ENCODE data around the gene LRRC59.

DNA sequence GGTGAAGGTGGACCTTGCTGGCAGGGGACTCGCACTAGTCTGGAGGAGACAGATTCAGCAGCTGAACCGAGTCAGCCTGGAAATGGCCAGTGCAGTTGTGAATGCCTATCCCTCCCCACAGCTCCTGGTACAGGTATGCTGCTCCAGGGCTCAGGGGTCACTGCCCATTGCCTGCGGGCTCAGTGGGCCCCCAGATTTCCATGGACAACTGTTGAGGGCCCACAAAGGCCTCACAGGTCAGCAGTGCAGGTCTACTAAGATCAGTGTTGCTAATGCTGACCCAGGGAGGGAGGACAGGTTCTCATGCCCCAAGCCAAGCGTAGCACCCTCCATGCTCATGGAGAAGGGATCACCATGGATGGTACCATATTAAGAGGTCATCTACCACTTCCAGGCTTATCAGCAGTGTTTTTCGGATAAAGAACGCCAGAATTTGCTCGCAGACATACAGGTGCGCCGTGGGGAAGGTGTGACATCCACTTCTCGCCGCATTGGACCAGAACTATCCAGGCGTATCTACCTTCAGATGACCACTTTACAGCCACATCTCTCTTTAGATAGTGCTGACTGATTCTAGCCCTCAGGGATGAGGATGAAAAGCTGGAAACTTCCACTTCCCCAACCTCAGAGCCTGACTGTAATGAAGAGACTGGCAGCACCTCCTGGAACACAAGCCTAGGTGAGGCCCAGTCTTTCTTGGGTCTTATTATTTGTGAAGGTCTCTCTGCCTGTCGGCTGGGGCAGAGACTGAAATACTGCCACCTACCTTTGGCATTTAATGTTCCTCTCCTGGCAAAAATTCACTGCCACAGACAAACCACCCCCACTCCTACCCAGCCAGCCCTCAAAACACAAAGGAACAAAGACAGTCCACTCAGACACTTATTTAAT lies 16.7 kb downstream of the LRRC59 start:
- TF ChIP-seq, protein P1, sequence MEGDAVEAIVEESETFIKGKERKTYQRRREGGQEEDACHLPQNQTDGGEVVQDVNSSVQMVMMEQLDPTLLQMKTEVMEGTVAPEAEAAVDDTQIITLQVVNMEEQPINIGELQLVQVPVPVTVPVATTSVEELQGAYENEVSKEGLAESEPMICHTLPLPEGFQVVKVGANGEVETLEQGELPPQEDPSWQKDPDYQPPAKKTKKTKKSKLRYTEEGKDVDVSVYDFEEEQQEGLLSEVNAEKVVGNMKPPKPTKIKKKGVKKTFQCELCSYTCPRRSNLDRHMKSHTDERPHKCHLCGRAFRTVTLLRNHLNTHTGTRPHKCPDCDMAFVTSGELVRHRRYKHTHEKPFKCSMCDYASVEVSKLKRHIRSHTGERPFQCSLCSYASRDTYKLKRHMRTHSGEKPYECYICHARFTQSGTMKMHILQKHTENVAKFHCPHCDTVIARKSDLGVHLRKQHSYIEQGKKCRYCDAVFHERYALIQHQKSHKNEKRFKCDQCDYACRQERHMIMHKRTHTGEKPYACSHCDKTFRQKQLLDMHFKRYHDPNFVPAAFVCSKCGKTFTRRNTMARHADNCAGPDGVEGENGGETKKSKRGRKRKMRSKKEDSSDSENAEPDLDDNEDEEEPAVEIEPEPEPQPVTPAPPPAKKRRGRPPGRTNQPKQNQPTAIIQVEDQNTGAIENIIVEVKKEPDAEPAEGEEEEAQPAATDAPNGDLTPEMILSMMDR (conservative IDR thresholded peaks at IDR 0.05; ENCODE audit: low read depth, low read length), result 0 out of 2 replicates have a peak, but pooled peaks have one; percentile 21
- TF ChIP-seq EZH2 (IDR thresholded peaks at IDR 0.05; ENCODE audit: borderline replicate concordance, low read depth, low read length, poor library complexity, severe bottlenecking), result no peak

Data from A673 (cell line).